Mesenchymal stem cell (in vitro differentiated cells and primary cell): ENCODE results near the gene HSD17B3. TPM values are rescaled to one million over a fixed set of nuclear protein-coding genes. Genes with fewer than 3 reads are reported as not detected.

ENCODE experiments used
- small RNA-seq: library from polyadenylated mRNA; stranded (forward); fragments of <200 nt; extraction: miRNeasy Mini kit (QIAGEN cat#:217004); gene quantifications from one replicate; pipeline ENCODE3, GENCODE V24; 2013; ENCODE audit warnings: low read depth

Gene HSD17B3

Small RNAs within 50 kb of the gene (small RNA-seq; reads per million reads assigned to genes)
- not detected for gene RNU6-1160P
